ENCODE data around the gene SLC2A13.

DNA sequence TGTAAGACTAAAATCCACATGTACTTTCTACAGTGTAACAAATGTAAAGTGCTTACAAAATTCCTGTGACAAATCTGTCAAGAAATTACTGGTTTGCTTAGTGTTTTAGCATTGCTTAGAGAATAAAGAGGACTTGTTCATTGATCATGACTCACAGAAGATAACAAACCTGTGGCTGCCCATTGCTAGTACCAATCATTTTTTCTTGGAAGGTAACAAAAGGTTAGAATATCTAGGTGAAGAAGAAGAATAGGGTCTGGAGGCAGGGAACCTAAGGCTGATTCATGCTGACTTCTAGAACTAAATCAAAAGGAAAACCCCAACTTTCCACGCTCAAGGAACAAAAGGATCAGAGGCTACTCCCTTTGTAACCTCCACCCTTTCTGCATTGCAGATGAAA lies 253.5 kb downstream of the SLC2A13 start:
- TF ChIP-seq, protein P1, sequence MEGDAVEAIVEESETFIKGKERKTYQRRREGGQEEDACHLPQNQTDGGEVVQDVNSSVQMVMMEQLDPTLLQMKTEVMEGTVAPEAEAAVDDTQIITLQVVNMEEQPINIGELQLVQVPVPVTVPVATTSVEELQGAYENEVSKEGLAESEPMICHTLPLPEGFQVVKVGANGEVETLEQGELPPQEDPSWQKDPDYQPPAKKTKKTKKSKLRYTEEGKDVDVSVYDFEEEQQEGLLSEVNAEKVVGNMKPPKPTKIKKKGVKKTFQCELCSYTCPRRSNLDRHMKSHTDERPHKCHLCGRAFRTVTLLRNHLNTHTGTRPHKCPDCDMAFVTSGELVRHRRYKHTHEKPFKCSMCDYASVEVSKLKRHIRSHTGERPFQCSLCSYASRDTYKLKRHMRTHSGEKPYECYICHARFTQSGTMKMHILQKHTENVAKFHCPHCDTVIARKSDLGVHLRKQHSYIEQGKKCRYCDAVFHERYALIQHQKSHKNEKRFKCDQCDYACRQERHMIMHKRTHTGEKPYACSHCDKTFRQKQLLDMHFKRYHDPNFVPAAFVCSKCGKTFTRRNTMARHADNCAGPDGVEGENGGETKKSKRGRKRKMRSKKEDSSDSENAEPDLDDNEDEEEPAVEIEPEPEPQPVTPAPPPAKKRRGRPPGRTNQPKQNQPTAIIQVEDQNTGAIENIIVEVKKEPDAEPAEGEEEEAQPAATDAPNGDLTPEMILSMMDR (IDR thresholded peaks at IDR 0.05; ENCODE audit: insufficient read depth, low read length, poor library complexity, severe bottlenecking): no peak
- no peak for TF ChIP-seq EZH2phosphoT487 (conservative IDR thresholded peaks at IDR 0.05; ENCODE audit: low read length)
